ENCODE measurements around the gene CORO7. TPM values are rescaled to one million over a fixed set of nuclear protein-coding genes. Genes with fewer than 3 reads are reported as not detected.

The CORO7 gene
- total and polyA plus RNA-seq, 7 donors, result 10.0 to 43.4 (median 17.1) TPM

DNA sequence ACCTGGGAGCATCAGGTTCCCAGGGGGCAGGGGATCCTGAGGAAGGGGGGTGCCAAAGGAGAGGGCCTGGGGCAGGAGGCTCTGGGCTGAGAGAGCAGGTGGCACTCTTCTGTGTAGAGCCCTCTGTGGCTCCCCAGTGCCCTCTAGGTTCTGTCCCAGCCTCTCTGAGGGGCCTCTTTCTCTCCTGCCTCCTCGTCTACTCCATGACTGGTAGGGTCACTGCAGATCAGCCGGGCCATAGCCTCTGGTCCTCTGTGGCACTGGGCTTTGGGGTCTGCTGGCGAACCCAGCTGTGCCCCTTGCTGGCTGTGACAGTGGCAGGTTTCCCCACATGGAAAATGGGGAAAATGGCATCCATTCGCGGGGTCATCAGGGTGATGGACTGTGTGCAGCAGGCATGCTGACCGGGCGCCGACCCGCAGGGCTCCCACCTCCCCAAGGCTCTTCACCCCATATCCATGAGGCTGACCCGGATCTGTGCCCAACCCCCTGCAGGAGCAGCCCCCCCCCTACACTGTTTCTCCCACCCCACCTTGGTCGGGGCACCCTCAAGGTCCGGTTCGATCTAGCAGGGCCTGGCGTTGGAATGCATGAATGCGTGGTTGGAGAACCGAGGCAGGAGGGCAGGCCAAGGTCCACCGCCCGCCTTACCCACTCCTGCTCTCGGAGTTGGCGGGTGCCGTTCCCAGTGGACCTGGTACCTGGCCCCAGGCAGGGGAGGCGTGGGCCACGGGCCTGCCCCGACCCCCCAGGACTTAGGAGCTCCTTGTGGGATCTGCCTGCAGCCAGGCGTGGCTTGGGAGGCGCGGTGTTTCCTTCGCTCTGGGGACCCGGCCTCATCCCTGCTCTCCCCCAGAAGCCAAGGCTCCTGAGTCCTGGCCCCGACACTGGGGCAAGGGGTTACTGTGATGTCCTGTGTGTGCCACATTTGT lies 94.0 kb downstream of the CORO7 start:
- Histone ChIP-seq H3K27me3 (no peaks in the 10 kb centered on the region), H3K4me3 (no peak overlapping the region), H3K27ac (peak overlapping the region; percentile 83 to 95 (median 86)), H3K4me1 (peaks cover 2 to 90% (median 83%) of the 10 kb centered on the region in 4 donors), H3K9me3 (no peaks in the 10 kb centered on the region), H3K36me3 (no peaks in the 10 kb centered on the region)
- no peak for TF ChIP-seq EP300 (IDR thresholded peaks at IDR 0.05)
- no peak for TF ChIP-seq POLR2AphosphoS5 (IDR thresholded peaks at IDR 0.05)
- TF ChIP-seq, protein P1, sequence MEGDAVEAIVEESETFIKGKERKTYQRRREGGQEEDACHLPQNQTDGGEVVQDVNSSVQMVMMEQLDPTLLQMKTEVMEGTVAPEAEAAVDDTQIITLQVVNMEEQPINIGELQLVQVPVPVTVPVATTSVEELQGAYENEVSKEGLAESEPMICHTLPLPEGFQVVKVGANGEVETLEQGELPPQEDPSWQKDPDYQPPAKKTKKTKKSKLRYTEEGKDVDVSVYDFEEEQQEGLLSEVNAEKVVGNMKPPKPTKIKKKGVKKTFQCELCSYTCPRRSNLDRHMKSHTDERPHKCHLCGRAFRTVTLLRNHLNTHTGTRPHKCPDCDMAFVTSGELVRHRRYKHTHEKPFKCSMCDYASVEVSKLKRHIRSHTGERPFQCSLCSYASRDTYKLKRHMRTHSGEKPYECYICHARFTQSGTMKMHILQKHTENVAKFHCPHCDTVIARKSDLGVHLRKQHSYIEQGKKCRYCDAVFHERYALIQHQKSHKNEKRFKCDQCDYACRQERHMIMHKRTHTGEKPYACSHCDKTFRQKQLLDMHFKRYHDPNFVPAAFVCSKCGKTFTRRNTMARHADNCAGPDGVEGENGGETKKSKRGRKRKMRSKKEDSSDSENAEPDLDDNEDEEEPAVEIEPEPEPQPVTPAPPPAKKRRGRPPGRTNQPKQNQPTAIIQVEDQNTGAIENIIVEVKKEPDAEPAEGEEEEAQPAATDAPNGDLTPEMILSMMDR (IDR thresholded peaks at IDR 0.05), result no peak
- no peak for TF ChIP-seq POLR2A (IDR thresholded peaks at IDR 0.05)
- intact Hi-C loops (cut with DNase I), result no loop called here
- peak; percentile 63 for DNase-seq
- WGBS, 2 donors, result 80 to 85% methylated on average over 30 of the region's 30 CpGs

DNA sequence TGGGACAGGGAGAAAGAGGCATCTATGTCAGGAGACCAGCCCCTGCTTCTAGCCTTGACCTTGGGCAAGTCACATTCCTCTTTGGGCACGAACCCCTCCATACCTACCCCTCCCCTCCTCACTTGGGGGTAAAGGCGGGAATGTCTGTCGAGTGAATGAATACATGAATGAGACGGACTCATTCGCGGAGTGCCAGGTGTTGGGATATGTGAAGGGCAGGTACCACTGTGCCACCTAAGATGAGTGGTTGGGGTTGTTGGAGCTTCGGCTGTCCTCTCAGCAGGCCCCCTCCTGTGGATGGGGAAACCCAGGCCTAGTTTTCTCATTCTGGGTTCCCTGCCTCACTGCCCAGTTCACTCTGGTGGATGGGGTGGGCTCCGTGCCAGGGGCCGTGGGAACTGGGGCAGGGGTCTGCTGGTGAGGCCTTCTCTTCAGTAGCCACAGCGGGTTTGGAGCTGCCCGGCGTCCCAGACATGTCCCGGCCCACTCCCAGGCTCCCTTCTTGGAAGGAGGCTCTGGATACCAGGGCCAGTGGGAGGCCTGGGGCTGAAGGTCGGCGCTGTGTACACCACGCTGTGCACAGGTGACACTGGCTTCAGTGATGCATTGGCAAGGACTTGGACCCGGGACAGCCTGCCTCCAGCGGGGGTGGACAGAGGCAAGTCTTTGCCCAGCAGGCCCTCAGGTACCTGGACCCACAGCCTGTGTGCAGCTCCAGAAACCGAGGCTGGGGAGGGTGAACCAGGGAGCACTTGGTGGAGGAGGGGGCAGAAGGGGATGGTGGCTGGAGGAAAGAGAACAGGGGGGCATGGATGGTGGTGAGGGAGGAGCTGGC lies 94.9 kb downstream of the CORO7 start:
- Histone ChIP-seq H3K27ac (peak overlapping the region; percentile 90 to 98 (median 96)), H3K9me3 (no peaks in the 10 kb centered on the region), H3K4me1 (peaks cover 2 to 92% (median 85%) of the 10 kb centered on the region in 4 donors), H3K4me3 (no peak overlapping the region), H3K36me3 (no peaks in the 10 kb centered on the region), H3K27me3 (no peaks in the 10 kb centered on the region)
- 84 to 92% methylated on average over 19 of the region's 19 CpGs for WGBS, 2 donors
- intact Hi-C loops (cut with DNase I), result no loop called here
- DNase-seq, result peak; percentile 66
- TF ChIP-seq, protein P1 (IDR thresholded peaks at IDR 0.05), result no peak
- TF ChIP-seq POLR2AphosphoS5 (IDR thresholded peaks at IDR 0.05), result no peak
- TF ChIP-seq EP300 (IDR thresholded peaks at IDR 0.05), result no peak
- no peak for TF ChIP-seq POLR2A (IDR thresholded peaks at IDR 0.05)

DNA sequence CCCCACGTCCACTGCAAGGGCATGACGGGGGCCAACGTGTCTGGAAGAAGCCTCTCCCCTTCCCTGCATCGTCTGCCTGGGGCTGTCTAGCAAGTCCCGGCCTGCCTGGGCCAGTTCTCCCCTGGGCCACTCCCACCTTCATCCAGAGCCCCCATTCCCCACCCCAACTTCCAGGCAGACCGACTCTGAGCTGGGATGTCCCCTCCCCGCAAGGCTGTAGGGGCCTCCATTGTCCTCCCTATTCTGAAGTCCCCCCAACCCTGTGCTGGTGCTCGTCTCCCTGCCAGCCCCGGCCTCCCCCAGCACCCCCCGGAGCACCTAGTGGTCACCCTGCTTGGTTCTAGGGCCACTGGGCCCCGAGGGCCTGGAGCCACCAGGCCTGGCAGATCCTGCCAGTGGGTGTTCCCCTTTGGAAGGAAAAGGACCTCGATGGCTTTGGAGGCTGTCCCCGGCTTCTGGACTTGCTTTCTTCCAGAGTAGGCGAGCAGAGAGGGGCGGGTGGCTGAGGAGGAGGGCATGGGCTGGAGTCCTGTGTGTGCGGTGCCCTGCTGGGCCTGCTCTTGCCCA lies 95.7 kb downstream of the CORO7 start:
- Histone ChIP-seq H3K36me3 (no peaks in the 10 kb centered on the region), H3K27me3 (no peaks in the 10 kb centered on the region), H3K4me1 (peaks cover 2 to 93% (median 86%) of the 10 kb centered on the region in 4 donors), H3K27ac (peak overlapping the region; percentile 90 to 98 (median 96)), H3K9me3 (no peaks in the 10 kb centered on the region), H3K4me3 (no peak overlapping the region)
- TF ChIP-seq POLR2A (IDR thresholded peaks at IDR 0.05) (no peak), POLR2AphosphoS5 (IDR thresholded peaks at IDR 0.05) (no peak), EP300 (IDR thresholded peaks at IDR 0.05) (no peak)
- TF ChIP-seq, protein P1 (IDR thresholded peaks at IDR 0.05), result no peak
- 65 to 75% methylated on average over 16 of the region's 16 CpGs for WGBS, 2 donors
- DNase-seq, result peak; percentile 65
- intact Hi-C loops (cut with DNase I), result no loop called here

DNA sequence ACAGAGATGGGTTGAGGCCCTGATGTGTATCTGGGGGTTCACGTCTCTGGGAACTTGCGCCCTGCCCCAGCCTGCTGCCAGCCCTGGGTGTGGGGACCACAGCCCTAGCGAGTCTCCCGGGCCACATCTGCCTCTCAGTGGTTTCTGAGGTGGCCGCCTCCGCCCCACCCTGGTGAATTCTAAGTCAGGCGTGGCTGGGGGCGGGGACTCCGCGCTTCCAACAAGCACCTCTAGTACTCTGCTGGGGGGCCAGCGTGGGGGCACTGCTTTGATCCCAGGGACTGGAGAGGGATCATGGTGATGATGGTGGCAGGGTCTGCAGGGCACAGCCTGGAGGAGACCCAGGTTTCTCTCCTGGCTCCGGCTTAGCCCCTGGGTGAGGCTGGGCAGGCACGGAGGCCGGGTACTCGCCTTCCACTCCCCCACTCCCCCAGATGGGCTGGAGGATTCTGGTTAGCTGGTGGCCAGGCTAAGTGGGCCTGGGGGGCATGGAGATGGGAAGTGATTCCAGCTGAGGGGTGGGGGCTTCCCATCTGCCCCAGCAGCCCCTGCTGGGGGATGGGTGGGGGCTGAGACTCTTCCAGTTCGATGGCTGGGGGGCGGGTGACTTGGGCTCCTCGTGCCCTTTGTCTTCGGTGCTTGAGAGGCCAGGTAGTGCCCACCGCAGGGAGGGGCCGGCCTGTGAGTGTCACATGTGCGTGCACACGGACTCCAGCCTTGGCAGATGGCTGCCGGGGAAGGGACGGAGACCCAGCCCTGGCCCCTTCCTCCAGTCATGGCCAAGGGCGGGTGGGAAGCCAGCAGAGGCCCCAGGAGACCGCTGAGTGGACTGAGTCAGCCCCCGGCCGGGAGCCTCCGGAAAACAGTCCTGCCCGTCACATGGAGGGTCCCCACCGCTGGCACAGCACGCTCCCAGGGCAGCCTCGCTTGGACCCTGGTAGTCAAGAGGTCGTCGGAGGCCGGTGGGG lies 96.7 kb downstream of the CORO7 start:
- H3K4me1 ChIP-seq, result peaks cover 2 to 89% (median 82%) of the 10 kb centered on the region in 4 donors
- DNase-seq, result peak; percentile 76
- H3K27me3 ChIP-seq, result no peaks in the 10 kb centered on the region
- WGBS, 2 donors, result 41 to 61% methylated on average over 37 of the region's 37 CpGs
- TF ChIP-seq POLR2A (IDR thresholded peaks at IDR 0.05), result no peak
- TF ChIP-seq, protein P1 (IDR thresholded peaks at IDR 0.05), result no peak
- no peak for TF ChIP-seq POLR2AphosphoS5 (IDR thresholded peaks at IDR 0.05)
- TF ChIP-seq EP300 (IDR thresholded peaks at IDR 0.05), result no peak
- intact Hi-C loops (cut with DNase I), result no loop called here
- no peaks in the 10 kb centered on the region for H3K9me3 ChIP-seq
- H3K27ac ChIP-seq, result peak overlapping the region; percentile 90 to 98 (median 96)
- H3K4me3 ChIP-seq, result no peak overlapping the region
- no peaks in the 10 kb centered on the region for H3K36me3 ChIP-seq
